GM18909 (cell line): ENCODE measurements around the gene PRKAG2.

Source experiments
- ATAC-seq: cut with Tn5 transposase; IDR thresholded peaks from one replicate; pipeline ENCODE4 v1.9.1; 2021; ENCODE audit warnings: mild to moderate bottlenecking; ENCODE audit not compliant: unreplicated experiment, poor library complexity

PRKAG2 gene

GRCh38 chr7:151868396-151869108, 8.4 kb downstream of the PRKAG2 start:
- no peak for ATAC-seq

- no peak for ATAC-seq
Measured at GRCh38 chr7:151867912-151868311, 9.0 kb downstream of the PRKAG2 start.

- ATAC-seq = no peak
Measured at GRCh38 chr7:151866761-151867655, 9.9 kb downstream of the PRKAG2 start.

DNA sequence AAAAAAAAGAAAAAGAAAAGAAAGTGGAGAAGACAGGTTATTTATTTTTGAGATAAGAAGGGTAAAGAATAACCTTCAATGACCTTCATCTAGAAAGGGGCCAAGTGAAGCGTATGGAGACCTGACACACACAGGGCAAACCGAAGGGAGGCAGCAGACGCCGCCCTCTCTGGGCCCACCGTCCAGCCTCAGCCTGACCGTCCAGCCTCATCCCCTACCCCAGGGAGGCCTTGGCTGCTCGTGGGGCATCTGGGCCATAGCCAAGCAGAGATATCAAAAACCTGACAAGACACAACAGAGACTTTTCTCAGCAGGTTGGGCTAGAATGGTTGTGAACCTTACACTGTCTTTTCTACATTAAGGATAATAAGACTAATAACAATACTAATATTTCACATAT, 10.9 kb downstream of the PRKAG2 start:
- ATAC-seq = no peak

- ATAC-seq = no peak
Measured at GRCh38 chr7:151865070-151865670, 11.7 kb downstream of the PRKAG2 start.

GRCh38 chr7:151864561-151864960, 12.4 kb downstream of the PRKAG2 start:
- ATAC-seq = no peak

DNA sequence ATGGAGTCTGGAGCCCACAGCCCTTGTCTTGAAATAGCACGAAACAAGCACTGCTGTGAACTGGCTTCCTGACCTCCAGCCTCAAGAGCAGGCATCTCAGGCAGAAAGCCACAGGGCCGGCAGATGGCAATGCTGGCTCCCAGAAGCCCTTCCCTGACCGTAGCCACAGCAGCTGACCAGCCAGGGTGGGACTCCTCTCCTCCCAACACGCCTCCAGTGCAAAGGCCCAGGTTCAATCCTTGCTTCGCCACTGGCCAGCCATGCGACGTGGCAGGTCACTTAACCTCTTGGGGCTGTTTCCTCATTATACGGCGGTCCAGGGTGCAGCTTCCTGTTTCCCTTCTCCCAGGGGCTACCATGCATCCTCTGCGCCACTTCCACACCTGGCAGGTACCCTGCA, 12.8 kb downstream of the PRKAG2 start:
- no peak for ATAC-seq

DNA sequence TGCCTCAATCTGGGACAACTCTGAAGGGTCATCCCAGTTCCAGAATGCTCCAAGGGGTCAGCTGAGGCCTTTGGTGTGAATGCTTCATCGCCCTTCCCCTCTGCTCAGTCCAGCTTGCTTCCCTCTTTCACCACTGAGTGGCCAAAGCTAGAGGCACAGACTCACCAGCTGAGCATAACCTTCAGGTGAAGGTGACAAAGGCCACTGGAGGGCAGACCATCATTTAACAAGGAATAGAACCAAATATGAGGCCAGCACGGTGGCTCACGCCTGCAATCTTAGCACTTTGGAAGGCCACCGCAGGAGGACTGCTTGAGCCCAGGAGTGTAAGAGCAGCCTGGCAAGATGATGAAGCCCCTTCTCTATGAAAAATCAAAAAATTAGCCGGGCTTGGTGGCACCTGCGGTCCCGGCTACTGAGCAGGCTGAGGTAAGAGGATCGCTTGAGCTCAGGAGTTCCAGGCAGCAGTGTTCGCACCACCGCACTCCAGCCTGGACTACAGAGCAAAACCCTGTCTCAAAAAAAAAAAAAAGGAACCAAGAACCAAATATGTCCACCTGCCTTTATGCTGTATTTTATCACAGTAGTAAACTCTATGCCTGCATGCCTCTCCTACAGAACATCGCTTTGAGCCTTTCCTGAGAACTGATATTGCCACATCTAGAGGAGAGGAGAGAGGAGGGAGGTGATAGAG, 13.4 kb downstream of the PRKAG2 start:
- no peak for ATAC-seq

DNA sequence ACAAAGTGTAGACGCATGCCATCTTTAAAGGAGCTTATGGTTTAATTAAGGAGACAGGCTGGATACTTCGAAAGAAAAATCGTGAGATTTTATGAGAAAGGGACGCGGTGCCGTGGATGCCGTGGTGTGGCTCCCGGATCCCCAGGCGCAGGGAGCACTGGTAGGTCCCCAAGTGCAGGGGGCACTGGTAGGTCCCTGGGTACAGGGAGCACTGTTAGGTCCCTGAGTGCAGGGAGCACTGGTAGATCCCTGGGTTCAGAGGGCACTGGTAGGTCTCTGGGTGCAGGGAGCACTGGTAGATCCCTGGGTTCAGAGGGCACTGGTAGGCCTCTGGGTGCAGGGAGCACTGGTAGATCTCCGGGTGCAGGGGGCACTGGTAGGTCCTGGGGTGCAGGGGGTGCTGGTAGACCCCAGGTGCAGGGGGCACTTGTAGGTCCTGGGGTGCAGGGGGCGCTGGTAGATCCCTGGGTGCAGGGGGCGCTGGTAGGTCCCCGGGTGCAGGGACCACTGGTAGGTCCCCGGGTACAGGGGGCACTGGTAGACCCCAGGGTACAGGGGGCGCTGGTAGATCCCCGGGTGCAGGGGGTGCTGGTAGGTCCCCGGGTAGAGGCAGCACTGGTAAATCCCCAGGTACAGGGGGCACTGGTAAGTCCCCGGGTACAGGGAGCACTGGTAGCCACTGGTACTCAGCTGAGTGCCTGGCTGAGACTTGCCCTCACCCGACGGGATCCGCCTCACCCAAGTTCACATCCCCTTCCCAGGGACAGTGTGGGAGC, 14.1 kb downstream of the PRKAG2 start:
- no peak for ATAC-seq

DNA sequence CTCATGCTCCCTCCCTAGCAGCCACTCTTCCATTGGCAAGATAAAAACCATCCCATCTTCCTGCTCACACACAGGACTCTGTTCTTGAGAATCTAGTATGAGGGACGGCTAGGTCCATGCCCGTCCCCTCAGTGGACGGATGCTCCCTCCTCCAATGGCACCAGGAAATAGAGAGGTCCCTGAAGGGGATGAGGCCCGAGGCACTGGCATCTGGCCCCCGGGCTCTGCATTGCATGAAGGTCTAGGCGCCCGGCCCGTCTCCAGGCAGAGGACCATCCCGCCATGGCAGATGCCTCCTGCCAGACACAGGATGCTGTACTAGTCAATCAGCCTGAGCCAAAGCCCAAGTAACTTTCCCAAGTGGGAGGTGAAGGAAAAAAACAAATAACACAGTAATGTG, 15.0 kb downstream of the PRKAG2 start:
- no peak for ATAC-seq

DNA sequence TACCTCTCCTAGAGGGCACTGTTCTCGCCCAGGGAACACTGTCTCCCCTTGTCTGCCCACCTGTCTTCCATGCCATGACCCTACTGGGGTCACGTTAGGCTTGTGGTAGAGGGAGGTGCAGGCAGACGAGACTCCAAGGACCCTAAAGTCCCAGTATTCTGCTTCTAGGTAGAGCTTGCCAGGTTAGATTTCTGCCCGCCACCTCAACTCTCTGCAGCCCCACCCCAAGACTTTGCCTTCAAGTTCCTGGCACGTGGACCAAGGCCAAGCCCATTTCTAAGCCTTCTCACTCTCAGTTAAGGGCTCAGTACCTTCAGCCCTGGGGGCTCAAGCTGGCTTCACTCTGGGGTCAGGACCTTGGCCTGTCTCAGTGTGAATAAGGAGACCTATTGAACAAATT, 16.1 kb downstream of the PRKAG2 start:
- no peak for ATAC-seq

- no peak for ATAC-seq
Measured at GRCh38 chr7:151859948-151860685, 16.8 kb downstream of the PRKAG2 start.

GRCh38 chr7:151859111-151859947, 17.6 kb downstream of the PRKAG2 start:
- ATAC-seq = no peak

DNA sequence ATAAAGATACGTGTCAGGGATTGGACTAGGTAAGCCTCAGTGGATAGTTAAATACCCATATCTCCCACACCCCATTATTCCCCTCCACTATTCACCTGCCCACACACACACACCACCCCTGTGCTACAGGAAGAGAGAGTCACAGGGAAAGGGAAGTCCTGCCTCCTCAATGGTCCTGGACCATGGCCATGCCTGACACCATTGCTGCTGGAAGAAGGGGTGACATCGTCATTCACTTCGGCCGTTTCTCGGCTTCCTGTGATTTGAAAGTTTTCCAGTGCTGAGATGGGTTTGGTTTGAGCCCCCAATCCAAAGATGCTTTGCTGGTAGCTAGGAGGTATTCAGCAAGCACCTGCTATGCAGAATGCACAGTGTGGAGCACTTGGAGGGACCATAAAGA, 18.5 kb downstream of the PRKAG2 start:
- ATAC-seq = no peak

DNA sequence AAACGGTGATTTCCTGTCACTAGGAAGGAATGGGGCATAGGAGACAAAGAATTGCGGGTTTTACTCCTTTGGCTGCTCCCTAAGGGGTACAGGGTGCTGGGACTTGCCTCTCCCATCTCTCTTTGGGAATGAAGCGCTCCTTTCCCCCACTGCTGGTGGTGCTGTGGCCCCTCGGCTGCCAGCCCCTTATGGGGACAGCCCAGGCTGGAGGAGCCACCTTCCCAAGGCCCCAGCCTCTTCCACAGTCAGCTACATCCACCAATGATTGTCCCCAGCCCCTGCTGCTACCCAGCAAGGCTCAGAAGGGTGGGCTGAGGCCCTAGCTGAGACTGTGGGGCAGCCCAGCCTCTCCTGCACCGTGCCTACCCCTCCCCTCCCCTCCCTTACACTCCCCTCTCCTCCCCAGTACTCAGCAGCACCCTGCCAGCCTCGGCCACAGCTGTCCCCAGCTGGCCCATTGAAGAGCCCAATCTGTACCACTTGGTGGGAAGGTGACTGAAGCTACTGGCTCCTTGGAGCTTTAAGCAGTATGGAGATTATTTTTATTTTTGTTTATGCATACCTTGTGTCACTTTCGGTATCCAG, 19.0 kb downstream of the PRKAG2 start:
- no peak for ATAC-seq

GRCh38 chr7:151857412-151857811, 19.5 kb downstream of the PRKAG2 start:
- ATAC-seq = no peak

DNA sequence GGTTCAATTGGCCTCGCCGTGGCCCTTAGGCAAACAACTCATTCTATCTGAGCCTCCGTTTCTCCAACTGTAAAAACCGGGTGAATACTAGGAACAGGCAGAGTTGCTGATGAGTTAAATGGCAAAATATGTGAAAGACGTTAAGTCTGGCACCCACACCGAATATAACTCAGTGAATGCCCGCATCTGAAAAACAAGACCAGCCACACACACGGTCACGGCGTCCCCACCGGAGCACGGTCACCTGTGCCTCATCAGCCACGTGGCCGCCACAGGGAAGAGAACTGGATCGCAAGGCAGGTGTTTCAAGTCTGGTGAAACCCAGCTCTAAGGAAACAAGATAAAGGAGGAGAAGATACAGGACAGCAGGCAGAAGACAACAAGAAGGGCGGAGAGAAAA, 20.4 kb downstream of the PRKAG2 start:
- no peak for ATAC-seq

DNA sequence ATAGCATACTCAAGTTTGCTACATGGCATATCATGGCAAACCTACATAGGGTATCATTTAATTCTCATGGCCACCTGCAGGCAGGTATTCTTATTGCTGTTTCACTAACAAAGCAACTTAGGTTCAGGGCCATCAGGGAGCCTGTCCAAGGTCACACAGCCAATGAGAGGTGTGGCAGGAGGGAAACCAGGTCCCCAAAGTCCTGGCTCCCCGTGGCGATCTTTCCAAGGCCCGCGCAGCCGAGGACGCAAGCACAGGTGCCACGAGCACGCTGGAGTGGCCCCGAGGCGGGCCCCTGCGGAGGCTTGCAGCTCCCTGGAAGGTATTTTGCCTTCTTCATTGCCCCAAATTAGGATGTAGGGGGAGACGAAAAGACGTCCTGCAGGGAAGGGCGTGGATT, 20.8 kb downstream of the PRKAG2 start:
- ATAC-seq = no peak
